Measurements from ENCODE around the gene STRIP1. TPM values are rescaled to one million over a fixed set of nuclear protein-coding genes. Genes with fewer than 3 reads are reported as not detected.
A peak's percentile ranks its signal among the peaks of the same experiment; 100 is the strongest.
"Not testable (repeated sequence)": the region's sequence is repeated elsewhere in the genome, so short reads cannot be mapped to it uniquely, and the experiment has no call there.

Gene STRIP1
- total RNA-seq, 1 donor from 2014 or later, result 39.1 TPM

DNA sequence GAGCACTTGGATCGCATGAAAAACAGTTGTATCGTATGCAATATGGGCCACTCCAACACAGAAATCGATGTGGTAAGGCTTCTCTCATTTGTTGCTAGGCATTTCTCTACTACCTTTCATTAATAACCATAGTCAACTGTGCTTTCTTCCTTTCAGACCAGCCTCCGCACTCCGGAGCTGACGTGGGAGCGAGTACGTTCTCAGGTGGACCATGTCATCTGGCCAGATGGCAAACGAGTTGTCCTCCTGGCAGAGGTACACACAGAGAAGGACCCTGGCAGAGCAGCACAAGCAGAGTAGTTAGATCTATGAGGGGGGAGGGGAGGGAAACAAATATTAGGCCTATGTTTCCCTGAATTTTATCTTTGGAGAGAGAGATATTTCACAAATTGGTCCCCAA, 16.0 kb upstream of the STRIP1 start:
- Mint-ChIP-seq H3K9me3 (no peaks in the 10 kb centered on the region), H3K27me3 (ENCODE audit: low read depth) (no peaks in the 10 kb centered on the region), H3K4me3 (ENCODE audit: low read depth) (no peak overlapping the region), H3K36me3 (ENCODE audit: low read depth) (peaks cover 81% of the 10 kb centered on the region), H3K27ac (no peak overlapping the region), H3K4me1 (ENCODE audit: low read depth) (no peaks in the 10 kb centered on the region)
- no peak for DNase-seq (ENCODE audit: low spot score)
- intact Hi-C loops (cut with micrococcal nuclease), result no loop called here

DNA sequence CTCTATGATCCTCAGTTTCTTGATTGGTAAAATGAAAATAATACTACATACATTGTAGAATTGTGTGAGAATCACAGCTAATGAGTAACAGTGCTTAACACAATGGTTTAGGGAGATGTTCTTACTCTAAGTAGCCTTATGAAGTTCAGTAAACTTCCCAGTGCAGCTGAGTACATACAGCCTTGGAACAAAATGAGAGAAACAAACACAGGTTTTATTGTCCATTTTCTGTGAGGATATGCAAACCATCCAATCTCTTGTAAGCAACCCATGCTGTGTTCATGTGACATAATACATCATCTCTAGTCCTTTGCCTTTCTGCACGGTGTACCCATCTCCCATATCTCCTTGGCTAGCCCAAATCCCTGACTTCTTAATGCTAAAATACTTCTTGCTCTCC, 14.7 kb upstream of the STRIP1 start:
- no peak for DNase-seq (ENCODE audit: low spot score)
- no peak overlapping the region for H3K4me3 Mint-ChIP-seq (ENCODE audit: low read depth)
- H3K27ac Mint-ChIP-seq, result no peak overlapping the region
- H3K36me3 Mint-ChIP-seq (ENCODE audit: low read depth), result peaks cover 86% of the 10 kb centered on the region
- H3K27me3 Mint-ChIP-seq (ENCODE audit: low read depth), result no peaks in the 10 kb centered on the region
- H3K9me3 Mint-ChIP-seq, result no peaks in the 10 kb centered on the region
- no peaks in the 10 kb centered on the region for H3K4me1 Mint-ChIP-seq (ENCODE audit: low read depth)
- intact Hi-C loops (cut with micrococcal nuclease), result no loop called here

DNA sequence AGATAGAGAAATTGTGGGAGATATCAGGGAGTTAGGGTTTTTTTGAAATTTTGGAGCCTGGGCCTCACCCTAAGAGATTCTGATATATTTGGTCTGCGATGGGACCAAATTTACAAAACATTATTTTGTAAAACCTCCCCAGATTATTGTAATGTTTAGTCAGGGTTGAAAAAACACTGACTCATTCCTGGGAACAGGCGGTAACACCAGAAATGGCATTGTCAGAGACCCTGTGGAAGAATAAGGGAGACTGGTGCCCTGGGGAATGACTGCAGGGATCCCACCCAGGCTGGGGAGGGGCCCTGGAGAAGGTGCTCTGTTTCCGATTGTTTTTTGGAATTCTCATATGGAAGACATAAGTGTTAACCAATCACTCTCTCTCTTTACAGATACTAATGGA, 13.1 kb upstream of the STRIP1 start:
- no peaks in the 10 kb centered on the region for H3K9me3 Mint-ChIP-seq
- no peaks in the 10 kb centered on the region for H3K4me1 Mint-ChIP-seq (ENCODE audit: low read depth)
- intact Hi-C loops (cut with micrococcal nuclease), result no loop called here
- no peak for DNase-seq (ENCODE audit: low spot score)
- no peak overlapping the region for H3K4me3 Mint-ChIP-seq (ENCODE audit: low read depth)
- no peaks in the 10 kb centered on the region for H3K27me3 Mint-ChIP-seq (ENCODE audit: low read depth)
- H3K36me3 Mint-ChIP-seq (ENCODE audit: low read depth), result peaks cover 79% of the 10 kb centered on the region
- no peak overlapping the region for H3K27ac Mint-ChIP-seq

DNA sequence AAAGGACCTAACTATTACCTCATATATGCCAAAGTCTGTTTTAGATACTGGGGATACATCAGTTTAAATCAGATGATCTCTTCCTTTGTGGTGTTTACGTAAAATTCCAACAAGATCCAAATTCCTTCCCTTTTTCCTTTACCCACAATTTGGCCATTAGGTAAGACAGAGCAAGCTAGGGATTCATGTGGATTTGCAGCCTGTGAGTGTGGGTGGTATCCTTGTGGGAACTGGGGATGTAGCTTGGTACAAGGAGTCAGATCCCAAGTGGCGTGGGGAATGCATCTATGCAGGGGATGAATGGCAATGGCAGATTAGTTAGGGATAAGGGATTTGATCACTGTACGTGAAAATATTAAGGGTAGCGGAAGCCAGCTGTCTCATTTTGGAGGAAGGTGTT, 9.8 kb upstream of the STRIP1 start:
- Mint-ChIP-seq H3K27ac (no peak overlapping the region), H3K36me3 (ENCODE audit: low read depth) (peaks cover 46% of the 10 kb centered on the region), H3K9me3 (no peaks in the 10 kb centered on the region), H3K4me1 (ENCODE audit: low read depth) (no peaks in the 10 kb centered on the region), H3K4me3 (ENCODE audit: low read depth) (no peak overlapping the region), H3K27me3 (ENCODE audit: low read depth) (no peaks in the 10 kb centered on the region)
- DNase-seq (ENCODE audit: low spot score), result no peak
- intact Hi-C loops (cut with micrococcal nuclease), result no loop called here

DNA sequence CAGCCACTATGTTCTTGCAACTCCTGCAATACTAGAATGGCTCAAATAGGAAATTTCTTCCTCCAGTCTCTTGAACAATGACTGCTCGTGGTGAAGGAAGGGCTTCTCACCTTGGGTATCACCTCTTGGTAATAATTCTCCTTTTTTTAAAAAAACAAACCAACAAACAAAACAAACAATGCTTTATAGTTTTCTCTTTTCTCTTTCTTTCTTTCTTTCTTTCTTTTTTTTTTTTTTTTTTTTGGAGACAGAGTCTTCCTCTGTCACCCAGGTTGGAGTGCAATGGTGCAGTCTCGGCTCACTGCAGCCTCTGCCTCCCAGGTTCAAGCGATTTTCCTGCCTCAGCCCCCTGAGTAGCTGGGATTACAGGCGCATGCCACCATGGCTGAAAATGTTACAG, 3.7 kb upstream of the STRIP1 start:
- intact Hi-C loops (cut with micrococcal nuclease), result loop anchor here (5.0 kb wide), 1 partner anchor 603 kb away; the partner anchor contains the start of gene PSMA5
- H3K27ac Mint-ChIP-seq, result peak overlapping the region; percentile 90
- not testable (repeated sequence) for DNase-seq (ENCODE audit: low spot score); H3K36me3 Mint-ChIP-seq (ENCODE audit: low read depth); H3K9me3 Mint-ChIP-seq; H3K27me3 Mint-ChIP-seq (ENCODE audit: low read depth)
- H3K4me3 Mint-ChIP-seq (ENCODE audit: low read depth), result peak overlapping the region; percentile 79
- H3K4me1 Mint-ChIP-seq (ENCODE audit: low read depth), result peaks cover 33% of the 10 kb centered on the region

DNA sequence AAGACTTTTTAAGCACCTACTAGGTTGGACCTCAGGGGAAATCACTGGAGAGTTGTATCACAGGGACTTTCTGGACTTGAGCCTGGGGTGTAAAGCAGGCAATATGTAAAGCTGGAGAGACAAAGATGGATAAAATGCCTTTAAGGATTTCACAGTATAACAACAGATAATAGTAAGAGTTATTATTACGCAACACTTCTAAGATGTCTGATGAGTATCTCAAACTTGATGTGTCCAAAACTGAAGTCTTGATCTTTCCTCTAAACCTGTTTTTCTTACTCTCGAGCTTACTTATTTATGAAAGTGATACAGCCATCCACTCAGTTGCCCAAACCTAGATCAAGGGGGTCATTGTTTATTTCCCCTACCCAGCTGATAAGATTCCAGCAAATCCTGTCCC, 2.1 kb upstream of the STRIP1 start:
- Mint-ChIP-seq H3K36me3 (ENCODE audit: low read depth) (peaks cover 7% of the 10 kb centered on the region), H3K27me3 (ENCODE audit: low read depth) (no peaks in the 10 kb centered on the region), H3K27ac (peak overlapping the region; percentile 1), H3K4me1 (ENCODE audit: low read depth) (peaks cover 40% of the 10 kb centered on the region), H3K4me3 (ENCODE audit: low read depth) (no peak overlapping the region), H3K9me3 (no peaks in the 10 kb centered on the region)
- DNase-seq (ENCODE audit: low spot score), result no peak
- intact Hi-C loops (cut with micrococcal nuclease), result loop anchor here (5.0 kb wide), 1 partner anchor 605 kb away; the partner anchor contains the start of gene PSMA5

DNA sequence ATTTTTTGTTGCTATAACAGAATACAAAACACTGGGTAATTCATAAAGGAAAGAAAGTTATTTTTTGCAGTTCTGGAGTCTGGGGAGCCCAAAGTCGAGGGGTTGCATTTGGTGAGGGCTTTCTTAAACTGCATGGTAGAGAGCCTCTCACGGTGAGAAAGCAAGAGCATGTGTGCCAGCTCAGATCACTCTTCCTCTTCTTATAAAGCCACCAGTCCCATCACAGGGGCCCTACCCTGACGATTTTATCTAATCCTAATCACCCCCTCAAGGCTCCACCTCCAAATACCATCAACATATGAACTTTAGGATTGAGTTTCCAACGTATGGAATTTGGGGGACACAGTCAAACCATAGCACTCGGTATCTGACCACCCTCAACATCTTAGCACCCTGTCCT, 1.0 kb upstream of the STRIP1 start:
- Mint-ChIP-seq H3K27ac (peak overlapping the region; percentile 76), H3K4me1 (ENCODE audit: low read depth) (peaks cover 40% of the 10 kb centered on the region), H3K4me3 (ENCODE audit: low read depth) (peak overlapping the region; percentile 78), H3K36me3 (ENCODE audit: low read depth) (peaks cover 12% of the 10 kb centered on the region), H3K9me3 (no peaks in the 10 kb centered on the region), H3K27me3 (ENCODE audit: low read depth) (no peaks in the 10 kb centered on the region)
- intact Hi-C loops (cut with micrococcal nuclease), result loop anchor here (5.0 kb wide), 1 partner anchor 606 kb away; the partner anchor contains the start of gene PSMA5
- DNase-seq (ENCODE audit: low spot score), result no peak

DNA sequence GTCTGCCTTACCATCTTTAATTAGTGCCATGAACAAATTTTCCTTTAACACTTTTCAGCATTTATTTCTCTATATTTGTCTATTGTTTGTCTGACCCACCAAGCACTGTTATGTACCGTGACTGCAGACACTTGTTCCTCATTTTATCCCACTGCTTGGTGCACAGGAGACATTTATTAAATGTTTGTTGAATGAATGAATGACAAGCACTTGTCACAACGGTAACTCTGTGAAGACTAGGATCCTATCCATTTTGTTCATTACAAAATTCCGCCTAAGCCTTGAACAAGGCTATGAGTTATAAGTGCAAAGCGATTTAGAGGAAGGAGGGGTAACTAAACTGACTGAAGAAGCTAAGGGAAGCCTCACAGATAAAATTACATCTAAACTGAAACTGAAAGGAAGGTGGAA, 379 bp upstream of the STRIP1 start:
- DNase-seq (ENCODE audit: low spot score), result no peak
- peaks cover 17% of the 10 kb centered on the region for H3K36me3 Mint-ChIP-seq (ENCODE audit: low read depth)
- intact Hi-C loops (cut with micrococcal nuclease), result loop anchor here (2.0 to 5.0 kb wide), 3 partner anchors 305 to 607 kb away; partner anchors contain the start of genes PSMA5 and RBM15
- no peaks in the 10 kb centered on the region for H3K27me3 Mint-ChIP-seq (ENCODE audit: low read depth)
- H3K27ac Mint-ChIP-seq, result peak overlapping the region; percentile 76
- H3K4me3 Mint-ChIP-seq (ENCODE audit: low read depth), result peak overlapping the region; percentile 78
- no peaks in the 10 kb centered on the region for H3K9me3 Mint-ChIP-seq
- peaks cover 40% of the 10 kb centered on the region for H3K4me1 Mint-ChIP-seq (ENCODE audit: low read depth)

DNA sequence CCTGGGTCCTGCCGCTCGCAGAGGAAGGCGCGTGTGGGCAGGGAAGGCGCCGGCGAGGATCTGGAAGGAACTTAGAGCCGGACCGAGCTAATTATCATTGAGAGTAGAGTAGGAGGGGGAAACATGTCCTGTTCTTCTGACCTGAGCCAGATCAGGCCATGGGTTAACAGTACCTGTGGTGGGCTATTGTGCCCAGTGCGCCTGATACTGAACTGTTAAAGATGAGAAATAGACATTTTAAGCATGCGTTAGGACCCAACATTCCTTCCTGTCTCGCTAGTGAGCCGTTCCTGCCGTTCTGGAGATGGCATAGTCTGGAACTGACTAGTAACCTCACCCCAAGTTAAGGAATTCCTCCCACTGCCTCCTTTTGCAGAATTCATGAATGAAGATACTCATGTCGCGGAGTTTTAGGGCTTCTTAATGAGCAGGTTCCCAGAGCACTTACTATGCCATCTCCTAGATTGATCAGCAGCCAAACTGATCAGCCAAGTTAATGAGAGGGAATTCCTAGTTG, 870 bp downstream of the STRIP1 start:
- peaks cover 38% of the 10 kb centered on the region for H3K4me1 Mint-ChIP-seq (ENCODE audit: low read depth)
- H3K4me3 Mint-ChIP-seq (ENCODE audit: low read depth), result peak overlapping the region; percentile 90
- H3K27me3 Mint-ChIP-seq (ENCODE audit: low read depth), result no peaks in the 10 kb centered on the region
- DNase-seq (ENCODE audit: low spot score), result no peak
- H3K36me3 Mint-ChIP-seq (ENCODE audit: low read depth), result peaks cover 28% of the 10 kb centered on the region
- no peaks in the 10 kb centered on the region for H3K9me3 Mint-ChIP-seq
- intact Hi-C loops (cut with micrococcal nuclease), result loop anchor here (2.0 kb wide), 2 partner anchors 304 to 414 kb away; partner anchors contain the start of gene RBM15
- H3K27ac Mint-ChIP-seq, result peak overlapping the region; percentile 64

DNA sequence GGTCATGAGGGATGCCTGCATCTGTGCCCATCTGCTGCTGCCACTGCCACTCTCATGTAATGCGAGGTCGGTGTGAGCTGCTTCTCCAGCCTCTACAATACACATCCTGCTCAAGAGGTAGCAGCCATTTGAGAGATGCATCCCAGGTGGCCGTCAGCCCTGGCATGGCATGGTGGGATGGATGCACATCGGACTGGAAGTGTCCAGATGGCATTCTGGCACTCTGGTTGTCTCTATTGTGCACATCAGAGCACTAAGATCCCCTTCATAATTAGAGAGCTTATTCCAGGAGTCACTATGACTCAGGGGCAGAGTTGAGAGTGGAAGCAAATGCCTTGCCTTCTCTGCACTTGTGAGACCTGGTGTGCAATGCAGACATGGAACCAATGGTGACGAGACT, 3.8 kb downstream of the STRIP1 start:
- intact Hi-C loops (cut with micrococcal nuclease), result no loop called here
- H3K9me3 Mint-ChIP-seq, result no peaks in the 10 kb centered on the region
- H3K27me3 Mint-ChIP-seq (ENCODE audit: low read depth), result no peaks in the 10 kb centered on the region
- peaks cover 25% of the 10 kb centered on the region for H3K4me1 Mint-ChIP-seq (ENCODE audit: low read depth)
- no peak overlapping the region for H3K4me3 Mint-ChIP-seq (ENCODE audit: low read depth)
- H3K27ac Mint-ChIP-seq, result no peak overlapping the region
- peaks cover 54% of the 10 kb centered on the region for H3K36me3 Mint-ChIP-seq (ENCODE audit: low read depth)
- no peak for DNase-seq (ENCODE audit: low spot score)

DNA sequence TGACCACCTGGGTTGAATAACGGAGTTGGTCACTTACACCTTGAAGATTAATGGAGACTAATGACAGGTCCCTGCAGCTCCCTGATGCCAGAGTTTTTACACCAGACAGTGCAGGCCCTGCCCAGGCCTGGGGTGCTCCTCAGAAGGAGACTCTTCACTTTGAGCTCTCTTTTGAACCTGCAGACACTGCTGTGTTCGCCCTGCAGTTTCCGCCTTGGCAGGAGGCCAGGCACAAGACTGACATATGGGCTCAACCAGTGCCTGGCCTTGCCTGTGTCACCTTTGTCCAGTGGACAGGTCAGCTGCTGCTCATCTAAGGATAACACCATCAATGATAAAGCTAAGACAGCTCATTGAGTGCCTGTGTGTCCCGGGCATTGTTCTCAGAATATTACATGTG, 5.2 kb downstream of the STRIP1 start:
- Mint-ChIP-seq H3K9me3 (no peaks in the 10 kb centered on the region), H3K27me3 (ENCODE audit: low read depth) (no peaks in the 10 kb centered on the region), H3K27ac (no peak overlapping the region), H3K4me3 (ENCODE audit: low read depth) (no peak overlapping the region), H3K4me1 (ENCODE audit: low read depth) (peaks cover 17% of the 10 kb centered on the region), H3K36me3 (ENCODE audit: low read depth) (peaks cover 64% of the 10 kb centered on the region)
- intact Hi-C loops (cut with micrococcal nuclease), result no loop called here
- no peak for DNase-seq (ENCODE audit: low spot score)

DNA sequence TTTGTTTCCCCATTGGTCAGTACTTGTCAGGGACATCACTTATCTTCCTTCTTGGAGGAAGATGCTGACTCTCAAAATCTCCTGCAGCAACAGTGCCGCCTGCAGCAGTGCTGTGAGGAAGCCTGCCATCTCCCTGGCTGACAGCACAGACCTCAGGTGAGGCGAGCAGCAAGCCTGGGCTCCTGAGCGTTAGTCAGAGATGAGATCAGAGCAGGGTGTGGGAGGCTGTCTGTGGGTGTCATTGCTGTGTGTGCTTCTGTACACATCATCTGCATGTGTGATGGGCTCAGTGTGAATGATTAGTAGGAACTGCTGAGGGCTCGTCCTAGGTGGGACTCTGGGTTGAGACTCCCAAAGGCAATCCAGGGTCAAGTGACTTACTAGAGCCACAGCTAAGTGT, 6.1 kb downstream of the STRIP1 start:
- intact Hi-C loops (cut with micrococcal nuclease), result no loop called here
- peaks cover 67% of the 10 kb centered on the region for H3K36me3 Mint-ChIP-seq (ENCODE audit: low read depth)
- DNase-seq (ENCODE audit: low spot score), result no peak
- H3K27me3 Mint-ChIP-seq (ENCODE audit: low read depth), result no peaks in the 10 kb centered on the region
- no peak overlapping the region for H3K4me3 Mint-ChIP-seq (ENCODE audit: low read depth)
- peaks cover 11% of the 10 kb centered on the region for H3K4me1 Mint-ChIP-seq (ENCODE audit: low read depth)
- no peaks in the 10 kb centered on the region for H3K9me3 Mint-ChIP-seq
- no peak overlapping the region for H3K27ac Mint-ChIP-seq

DNA sequence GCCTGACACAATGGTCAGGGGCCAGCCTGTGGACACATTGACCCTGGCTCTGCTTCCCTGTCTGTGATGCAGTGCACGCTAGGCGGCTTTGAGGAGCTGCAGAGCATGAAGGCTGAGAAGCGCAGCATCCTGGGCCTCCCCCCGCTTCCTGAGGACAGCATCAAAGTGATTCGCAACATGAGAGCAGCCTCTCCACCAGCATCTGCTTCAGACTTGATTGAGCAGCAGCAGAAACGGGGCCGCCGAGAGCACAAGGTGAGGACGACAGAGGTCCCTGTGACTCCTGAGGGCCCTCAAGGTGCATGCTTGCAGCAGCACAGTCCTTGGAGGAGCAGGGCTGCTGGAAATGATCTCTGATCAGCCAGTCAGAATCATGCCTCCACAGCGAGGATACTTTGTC, 8.6 kb downstream of the STRIP1 start:
- intact Hi-C loops (cut with micrococcal nuclease), result no loop called here
- Mint-ChIP-seq H3K36me3 (ENCODE audit: low read depth) (peaks cover 85% of the 10 kb centered on the region), H3K27me3 (ENCODE audit: low read depth) (no peaks in the 10 kb centered on the region), H3K4me3 (ENCODE audit: low read depth) (no peak overlapping the region), H3K27ac (no peak overlapping the region), H3K4me1 (ENCODE audit: low read depth) (peaks cover 4% of the 10 kb centered on the region), H3K9me3 (no peaks in the 10 kb centered on the region)
- DNase-seq (ENCODE audit: low spot score), result no peak

DNA sequence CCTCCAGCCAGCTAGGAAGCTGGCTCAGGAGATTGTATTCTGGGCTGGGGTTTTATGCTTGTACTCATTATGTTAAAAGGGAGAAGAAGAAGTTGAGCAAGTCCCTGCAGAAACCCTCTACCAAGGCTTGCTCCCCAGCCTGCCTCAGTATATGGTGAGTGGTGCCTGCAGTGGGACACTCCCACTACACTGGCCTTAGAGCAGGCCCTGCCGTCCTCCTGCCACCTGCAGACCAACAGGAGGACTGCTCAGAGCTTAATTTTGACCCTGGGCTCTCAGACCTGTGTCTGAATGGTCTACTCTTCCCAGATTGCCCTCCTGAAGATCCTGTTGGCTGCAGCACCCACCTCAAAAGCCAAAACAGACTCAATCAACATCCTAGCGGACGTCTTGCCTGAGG, 13.0 kb downstream of the STRIP1 start:
- Mint-ChIP-seq H3K9me3 (no peaks in the 10 kb centered on the region), H3K27ac (no peak overlapping the region), H3K4me1 (ENCODE audit: low read depth) (no peaks in the 10 kb centered on the region), H3K36me3 (ENCODE audit: low read depth) (peaks cover 69% of the 10 kb centered on the region), H3K27me3 (ENCODE audit: low read depth) (no peaks in the 10 kb centered on the region), H3K4me3 (ENCODE audit: low read depth) (no peak overlapping the region)
- no peak for DNase-seq (ENCODE audit: low spot score)
- intact Hi-C loops (cut with micrococcal nuclease), result no loop called here
